ENCODE measurements around the gene ARMC7. TPM values are rescaled to one million over a fixed set of nuclear protein-coding genes. Genes with fewer than 3 reads are reported as not detected.

The ARMC7 gene
- total and polyA plus RNA-seq, 7 donors = 3.2 to 18.9 (median 7.8) TPM

- Histone ChIP-seq H3K4me1 (peaks cover 0 to 18% (median 13%) of the 10 kb centered on the region in 4 donors), H3K27ac (no peak overlapping the region), H3K36me3 (peaks cover 20 to 53% (median 33%) of the 10 kb centered on the region in 4 donors), H3K27me3 (no peaks in the 10 kb centered on the region), H3K9me3 (no peaks in the 10 kb centered on the region), H3K4me3 (no peak overlapping the region)
- no peak for DNase-seq
- WGBS, 2 donors = 92 to 93% methylated on average over 13 of the region's 13 CpGs
- intact Hi-C loops (cut with DNase I) = loop anchor here (5.0 kb wide), 2 partner anchors 49 to 139 kb away; no protein-coding TSS in a partner anchor
- no peak for TF ChIP-seq POLR2AphosphoS5 (IDR thresholded peaks at IDR 0.05)
- no peak for TF ChIP-seq CTCF (IDR thresholded peaks at IDR 0.05)
- no peak for TF ChIP-seq EP300 (IDR thresholded peaks at IDR 0.05)
- TF ChIP-seq POLR2A (IDR thresholded peaks at IDR 0.05) = no peak
These were observed 46.6 kb upstream of the ARMC7 start for GRCh38 chr17:75063201-75063600.

- H3K9me3 ChIP-seq = no peaks in the 10 kb centered on the region
- no peak overlapping the region for H3K4me3 ChIP-seq
- intact Hi-C loops (cut with DNase I) = loop anchor here (5.0 kb wide), 2 partner anchors 49 to 139 kb away; no protein-coding TSS in a partner anchor
- H3K4me1 ChIP-seq = peaks cover 0 to 18% (median 13%) of the 10 kb centered on the region in 4 donors
- no peak for DNase-seq
- WGBS, 2 donors = 81 to 95% methylated on average over 3 of the region's 3 CpGs
- no peak for TF ChIP-seq POLR2AphosphoS5 (IDR thresholded peaks at IDR 0.05)
- H3K36me3 ChIP-seq = peaks cover 20 to 53% (median 33%) of the 10 kb centered on the region in 4 donors
- no peak overlapping the region for H3K27ac ChIP-seq
- no peaks in the 10 kb centered on the region for H3K27me3 ChIP-seq
These were observed 46.1 kb upstream of the ARMC7 start for GRCh38 chr17:75063626-75064025.

- Histone ChIP-seq H3K27me3 (no peaks in the 10 kb centered on the region), H3K4me3 (no peak overlapping the region), H3K27ac (no peak overlapping the region), H3K9me3 (no peaks in the 10 kb centered on the region), H3K4me1 (peaks cover 0 to 17% (median 13%) of the 10 kb centered on the region in 4 donors), H3K36me3 (peaks cover 20 to 53% (median 33%) of the 10 kb centered on the region in 4 donors)
- intact Hi-C loops (cut with DNase I) = loop anchor here (5.0 kb wide), 2 partner anchors 48 to 138 kb away; no protein-coding TSS in a partner anchor
- WGBS, 2 donors = 94 to 96% methylated on average over 11 of the region's 11 CpGs
- no peak for TF ChIP-seq CTCF (IDR thresholded peaks at IDR 0.05)
- TF ChIP-seq POLR2AphosphoS5 (IDR thresholded peaks at IDR 0.05) = no peak
- no peak for TF ChIP-seq EP300 (IDR thresholded peaks at IDR 0.05)
- no peak for TF ChIP-seq POLR2A (IDR thresholded peaks at IDR 0.05)
- no peak for DNase-seq
These were observed 45.7 kb upstream of the ARMC7 start for GRCh38 chr17:75064040-75064439.

- H3K27me3 ChIP-seq = no peaks in the 10 kb centered on the region
- 92 to 93% methylated on average over 8 of the region's 8 CpGs for WGBS, 2 donors
- no peaks in the 10 kb centered on the region for H3K9me3 ChIP-seq
- H3K4me1 ChIP-seq = peaks cover 0 to 13% (median 11%) of the 10 kb centered on the region in 4 donors
- no peak overlapping the region for H3K27ac ChIP-seq
- no peak overlapping the region for H3K4me3 ChIP-seq
- no peak for TF ChIP-seq POLR2A (IDR thresholded peaks at IDR 0.05)
- TF ChIP-seq EP300 (IDR thresholded peaks at IDR 0.05) = no peak
- no peak for TF ChIP-seq POLR2AphosphoS5 (IDR thresholded peaks at IDR 0.05)
- no peak for TF ChIP-seq CTCF (IDR thresholded peaks at IDR 0.05)
- DNase-seq = no peak
- intact Hi-C loops (cut with DNase I) = loop anchor here (5.0 kb wide), 2 partner anchors 48 to 138 kb away; no protein-coding TSS in a partner anchor
- H3K36me3 ChIP-seq = peaks cover 20 to 53% (median 33%) of the 10 kb centered on the region in 4 donors
These were observed 45.3 kb upstream of the ARMC7 start for GRCh38 chr17:75064460-75064859.

- no peak for DNase-seq
- Histone ChIP-seq H3K9me3 (no peaks in the 10 kb centered on the region), H3K27ac (no peak overlapping the region), H3K4me3 (no peak overlapping the region), H3K4me1 (peaks cover 0 to 8% (median 7%) of the 10 kb centered on the region in 4 donors), H3K36me3 (peaks cover 20 to 53% (median 33%) of the 10 kb centered on the region in 4 donors), H3K27me3 (no peaks in the 10 kb centered on the region)
- no peak for TF ChIP-seq EP300 (IDR thresholded peaks at IDR 0.05)
- TF ChIP-seq CTCF (IDR thresholded peaks at IDR 0.05) = no peak
- TF ChIP-seq POLR2AphosphoS5 (IDR thresholded peaks at IDR 0.05) = no peak
- TF ChIP-seq POLR2A (IDR thresholded peaks at IDR 0.05) = no peak
- 95 to 96% methylated on average over 18 of the region's 18 CpGs for WGBS, 2 donors
- intact Hi-C loops (cut with DNase I) = loop anchor here (5.0 kb wide), 2 partner anchors 47 to 137 kb away; no protein-coding TSS in a partner anchor
These were observed 44.8 kb upstream of the ARMC7 start for GRCh38 chr17:75064867-75065561.

Measured in sigmoid colon (tissue), 7 donors.